Muscle of back (tissue), 11 donors: Measurements from ENCODE around the gene METTL27. TPM values are rescaled to one million over a fixed set of nuclear protein-coding genes. Genes with fewer than 3 reads are reported as not detected.
A peak's percentile ranks its signal among the peaks of the same experiment; 100 is the strongest.
"Not testable (repeated sequence)": the region's sequence is repeated elsewhere in the genome, so short reads cannot be mapped to it uniquely, and the experiment has no call there.

Experiments
- DNase-seq, 3 donors: peaks; one replicate each; pipeline versions ENCODE4 v3.0.0 to v3.0.0-alpha.2; 2013
- polyA plus RNA-seq, 10 donors: library from polyadenylated mRNA; unstranded; fragments of 120-200 nt; gene quantifications; one replicate each; pipeline ENCODE4 v1.2.1, GENCODE V29; 2013; ENCODE audit not compliant: insufficient read length in 10 of 10

Gene METTL27
- polyA plus RNA-seq, 10 donors = 0.45 to 1.8 (median 1.2) TPM

- DNase-seq = peak in 1 of 3 donors; percentile 44
Observed at GRCh38 chr7:73869011-73869798, 26.9 kb upstream of the METTL27 start.

DNA sequence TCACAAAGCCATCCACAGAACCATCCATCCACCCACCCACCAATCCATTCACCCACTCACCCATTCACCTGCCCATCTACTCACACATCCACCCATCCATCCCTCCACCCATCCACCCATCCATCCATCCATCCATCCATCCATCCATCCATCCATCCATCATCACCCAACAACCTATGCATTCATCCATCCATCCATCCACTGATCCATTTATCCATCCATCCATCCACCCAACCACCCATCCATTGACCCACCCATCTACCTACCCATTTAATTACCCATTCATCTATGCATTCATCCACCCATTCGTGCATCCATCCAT lies 24.1 kb upstream of the METTL27 start:
- no peak for DNase-seq

DNA sequence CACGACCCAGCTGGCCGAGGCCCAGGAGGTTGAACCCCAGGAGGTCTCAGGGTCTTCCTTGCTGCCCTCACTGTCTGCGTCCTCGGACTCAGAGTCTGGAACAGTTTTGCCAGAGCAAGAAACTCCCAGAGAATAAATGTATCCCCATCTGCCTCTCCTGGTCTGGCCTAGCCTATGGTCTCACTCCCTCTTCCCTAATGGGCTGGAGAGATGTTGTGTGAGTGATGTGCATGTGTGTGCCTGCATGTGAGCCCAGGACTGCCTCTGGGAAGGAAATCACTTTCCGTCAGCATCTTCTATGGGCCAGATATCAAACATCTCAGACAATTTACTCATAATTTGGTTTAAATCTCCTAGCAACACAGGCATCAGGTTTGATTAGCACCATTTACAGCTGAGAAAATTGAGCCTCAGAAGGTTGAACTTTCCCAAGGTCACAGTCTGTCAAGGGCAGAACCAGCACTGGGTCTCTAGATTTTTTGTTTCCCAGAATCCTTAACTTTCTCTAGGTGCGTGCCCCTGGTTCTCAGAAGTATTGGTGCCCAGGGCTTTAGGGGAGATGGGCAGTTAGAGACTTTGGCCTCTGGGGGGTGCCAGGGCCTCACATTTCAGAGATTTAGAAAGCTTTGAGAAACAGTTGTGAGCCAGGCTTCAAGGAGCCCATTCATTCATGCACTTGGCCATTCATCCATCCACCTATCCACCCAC lies 23.6 kb upstream of the METTL27 start:
- peak in 1 of 3 donors; percentile 54 for DNase-seq

DNA sequence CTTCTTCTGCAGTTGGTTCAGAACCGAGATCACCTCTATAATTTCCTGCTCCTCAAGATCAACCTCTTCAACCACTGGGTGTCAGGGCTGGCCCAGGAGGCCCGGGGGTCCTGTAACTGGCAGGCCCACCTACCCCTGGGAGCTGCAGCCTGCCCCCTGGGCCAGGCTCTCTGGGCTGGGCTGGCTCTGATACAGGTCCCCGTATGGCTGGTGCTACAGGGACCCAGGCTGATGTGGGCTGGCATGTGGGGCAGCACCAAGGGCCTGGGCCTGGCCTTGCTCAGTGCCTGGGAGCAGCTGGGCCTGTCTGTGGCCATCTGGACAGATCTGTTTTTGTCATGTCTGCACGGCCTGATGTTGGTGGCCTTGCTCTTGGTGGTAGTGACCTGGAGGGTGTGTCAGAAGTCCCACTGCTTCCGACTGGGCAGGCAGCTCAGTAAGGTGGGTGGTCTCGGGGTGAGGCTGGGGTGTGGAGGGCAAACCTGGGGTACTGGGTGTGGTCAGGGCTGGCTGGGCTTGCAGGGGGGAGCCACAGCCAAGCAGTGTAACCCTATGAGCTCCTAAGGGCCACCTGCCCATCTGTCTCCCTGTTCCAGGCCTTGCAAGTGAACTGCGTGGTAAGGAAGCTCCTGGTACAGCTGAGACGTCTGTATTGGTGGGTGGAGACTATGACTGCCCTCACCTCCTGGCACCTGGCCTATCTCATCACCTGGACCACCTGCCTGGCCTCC lies 22.8 kb upstream of the METTL27 start:
- no peak for DNase-seq

GRCh38 chr7:73861305-73861704 lies 19.0 kb upstream of the METTL27 start:
- DNase-seq = no peak

GRCh38 chr7:73860859-73861258 lies 18.5 kb upstream of the METTL27 start, which contains the start of gene TMEM270:
TMEM270 (plus strand) TSS chr7:73861159; CDS start chr7:73861195, 36 bp downstream.
- no peak for DNase-seq

DNA sequence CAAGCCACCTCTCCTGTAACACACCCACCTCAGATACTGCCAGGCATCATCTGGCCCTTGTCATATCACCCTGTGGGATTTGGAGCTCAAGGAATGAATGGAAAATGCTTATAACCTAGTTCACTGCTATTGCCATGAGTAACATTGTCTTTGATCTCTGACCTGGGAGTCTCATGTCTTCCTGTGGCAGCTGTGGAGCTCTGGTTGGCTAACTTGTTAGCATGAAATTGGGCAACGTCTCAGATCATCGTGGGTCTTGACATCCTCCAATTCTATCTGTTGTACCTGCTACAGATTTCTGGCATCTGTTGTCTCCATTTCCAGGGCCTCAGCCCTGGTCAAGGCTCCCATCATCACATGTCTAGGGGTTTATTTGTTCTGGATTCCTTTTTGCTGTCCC lies 16.5 kb upstream of the METTL27 start:
- DNase-seq = no peak

- no peak for DNase-seq
Observed at GRCh38 chr7:73856941-73857340, 14.6 kb upstream of the METTL27 start.

- no peak for DNase-seq
Observed at GRCh38 chr7:73852500-73852899, 10.2 kb upstream of the METTL27 start.

GRCh38 chr7:73851410-73852338 lies 9.4 kb upstream of the METTL27 start:
- DNase-seq = peak in 2 of 3 donors; percentile 59 to 97

DNA sequence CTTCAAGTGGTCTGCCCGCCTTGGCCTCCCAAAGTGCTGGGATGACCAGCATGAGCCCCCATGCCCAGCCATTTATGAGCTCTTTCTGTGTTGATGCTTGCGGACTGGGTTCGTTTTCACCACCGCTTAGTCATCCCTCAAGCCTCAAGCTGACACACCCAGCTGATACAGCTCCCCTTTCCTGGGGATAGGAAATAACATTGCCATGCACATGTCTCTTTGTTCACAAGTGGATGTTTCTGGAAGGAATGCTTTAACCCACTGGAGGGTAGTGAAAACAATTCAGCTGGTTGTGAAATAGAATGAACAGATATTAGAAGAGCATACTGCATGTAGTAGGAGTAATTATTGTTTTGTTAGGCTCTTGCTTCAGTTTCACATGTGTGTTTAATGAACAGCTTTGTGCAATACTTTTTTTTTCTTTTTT lies 8.5 kb upstream of the METTL27 start:
- peak in 2 of 3 donors; percentile 44 to 93 for DNase-seq

- DNase-seq = no peak
Observed at GRCh38 chr7:73847941-73848723, 5.8 kb upstream of the METTL27 start.

DNA sequence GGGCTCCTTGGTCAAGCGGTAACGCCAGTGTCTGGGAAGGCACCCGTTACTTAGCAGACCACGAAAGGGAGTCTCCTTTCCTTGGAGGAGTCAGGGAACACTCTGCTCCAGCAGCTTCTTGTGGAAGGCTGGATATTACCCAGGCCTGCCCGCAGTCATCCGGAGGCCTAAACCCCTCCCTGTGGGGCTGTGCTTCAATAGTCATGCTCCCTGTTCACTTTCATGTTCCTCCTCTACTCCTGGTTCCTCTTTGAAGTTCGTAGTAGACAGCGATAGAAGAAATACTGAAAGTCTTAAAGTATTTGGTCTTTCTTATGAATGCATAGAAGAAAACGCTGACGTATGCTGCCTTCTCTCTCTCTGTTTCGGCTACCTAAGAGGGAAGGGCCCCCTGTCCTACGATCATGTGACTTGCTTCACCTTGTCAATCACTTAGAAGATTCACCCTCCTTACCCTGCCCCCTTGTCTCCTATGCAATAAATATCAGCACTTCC lies 3.4 kb upstream of the METTL27 start:
- not testable (repeated sequence) for DNase-seq

DNA sequence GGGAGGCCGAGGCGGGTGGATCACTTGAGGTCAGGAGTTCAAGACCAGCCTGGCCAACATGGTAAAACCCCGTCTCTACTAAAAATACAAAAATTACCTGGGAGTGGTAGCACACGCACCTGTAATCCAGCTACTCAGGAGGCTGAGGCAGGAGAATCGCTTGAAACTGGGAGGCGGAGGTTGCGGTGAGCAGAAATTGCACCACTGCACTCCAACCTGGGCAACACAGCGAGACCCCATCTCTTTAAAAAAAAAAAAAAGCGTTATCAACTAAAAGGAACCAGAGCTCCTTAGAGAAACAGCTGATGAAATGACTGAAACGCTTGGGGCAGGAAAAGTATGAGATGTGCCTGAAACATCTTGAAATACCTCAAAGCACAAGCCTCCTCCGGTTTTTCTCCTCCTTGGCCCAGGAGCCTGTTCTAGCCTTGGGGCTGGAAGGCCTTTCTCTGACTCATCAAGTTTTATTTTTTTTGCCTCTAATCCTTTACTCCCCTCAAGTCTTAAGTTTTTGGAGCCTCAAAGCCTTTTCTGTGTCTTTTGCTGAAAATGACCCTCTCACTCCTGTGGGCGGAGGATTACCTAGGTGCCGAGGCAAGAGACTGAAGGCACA lies 2.6 kb upstream of the METTL27 start:
- no peak for DNase-seq

- DNase-seq = no peak
Observed at GRCh38 chr7:73844131-73844547, 1.8 kb upstream of the METTL27 start.

DNA sequence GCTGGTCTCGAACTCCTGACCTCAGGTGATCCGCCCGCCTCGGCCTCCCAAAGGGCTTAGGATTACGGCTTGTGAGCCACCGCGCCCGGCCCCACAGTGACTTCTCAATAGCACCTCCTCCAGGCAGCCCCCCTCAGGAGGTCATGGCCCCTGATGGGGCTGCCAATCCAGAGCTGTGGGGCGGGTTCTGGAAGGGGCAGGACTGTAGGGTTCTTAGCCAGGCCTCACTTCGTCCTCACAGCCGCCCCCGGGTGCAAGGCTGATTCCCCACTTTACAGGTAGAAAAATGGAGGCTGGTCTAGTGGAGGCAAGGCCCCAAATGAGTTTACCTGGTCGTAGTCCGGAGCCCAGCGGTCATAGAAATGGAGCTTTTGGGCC lies 638 bp downstream of the METTL27 start:
- no peak for DNase-seq

DNA sequence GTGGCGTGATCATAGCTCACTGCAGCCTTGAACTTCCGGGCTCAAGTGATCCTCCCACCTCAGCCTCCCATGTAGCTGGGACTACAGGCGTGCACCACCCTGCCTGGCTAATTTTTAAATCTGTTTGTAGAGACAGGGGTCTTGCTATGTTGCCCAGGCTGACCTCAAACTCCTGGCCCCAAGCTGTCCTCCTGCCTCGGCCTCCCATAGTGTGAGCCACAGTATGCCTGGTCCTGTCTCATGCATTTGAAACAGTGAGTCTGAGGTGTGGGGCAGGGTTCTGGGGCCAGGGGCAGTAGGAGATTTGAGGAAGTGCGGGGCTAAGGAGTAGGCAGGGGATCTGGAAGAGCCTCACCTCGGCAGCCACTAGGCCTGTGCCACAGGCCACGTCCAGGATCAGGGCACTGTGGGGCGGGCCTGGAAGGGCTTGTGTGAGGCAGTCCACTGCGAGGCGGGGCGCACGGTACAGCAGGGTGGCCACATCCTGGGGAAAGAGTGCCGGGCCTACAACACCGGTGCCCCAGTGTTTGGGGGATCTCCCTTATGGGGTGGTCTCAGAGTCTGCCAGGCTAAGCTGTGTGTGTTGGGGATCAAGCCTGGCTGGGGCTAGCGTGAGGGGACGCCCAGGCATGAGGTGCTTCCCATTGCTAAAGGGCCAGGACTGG lies 1.5 kb downstream of the METTL27 start:
- DNase-seq = no peak

- DNase-seq = no peak
Observed at GRCh38 chr7:73839743-73840714, 2.3 kb downstream of the METTL27 start.
